NCI-H2196 (cell line): ENCODE data around the gene STRBP.

Source experiments
- DNase-seq: peaks from one replicate; lab custom pipeline; 2025; ENCODE audit not compliant: unreplicated experiment; lab: John Stamatoyannopoulos, UW

STRBP gene

GRCh38 chr9:123072407-123072995 lies 195.9 kb downstream of the STRBP start:
- no peak for DNase-seq
